RPMI8226 (cell line): ENCODE measurements around the gene CACNA1S.

ENCODE experiments used
- DNase-seq: peaks from one replicate; pipeline ENCODE4 v3.0.0-alpha.2; 2015

The CACNA1S gene

DNA sequence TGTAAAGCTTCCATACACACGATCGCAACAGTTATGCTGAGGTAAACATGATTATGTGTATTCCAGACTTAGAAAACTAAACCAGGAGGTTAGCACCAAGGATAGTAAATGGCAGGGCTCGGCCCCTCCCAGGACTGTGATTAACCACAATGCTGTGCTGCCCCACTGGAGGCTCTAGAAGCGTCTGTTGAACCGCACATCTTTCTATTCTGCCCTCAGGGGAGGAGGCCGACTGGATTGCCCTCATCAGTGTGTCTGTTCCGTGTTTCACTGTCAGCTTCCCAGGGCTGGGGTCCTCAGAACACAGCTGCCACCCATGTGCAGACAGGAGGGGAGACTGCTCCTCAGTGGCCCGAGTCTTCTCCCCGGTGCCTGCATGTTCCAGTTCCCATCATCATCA, 27.5 kb upstream of the CACNA1S start:
- no peak for DNase-seq

DNA sequence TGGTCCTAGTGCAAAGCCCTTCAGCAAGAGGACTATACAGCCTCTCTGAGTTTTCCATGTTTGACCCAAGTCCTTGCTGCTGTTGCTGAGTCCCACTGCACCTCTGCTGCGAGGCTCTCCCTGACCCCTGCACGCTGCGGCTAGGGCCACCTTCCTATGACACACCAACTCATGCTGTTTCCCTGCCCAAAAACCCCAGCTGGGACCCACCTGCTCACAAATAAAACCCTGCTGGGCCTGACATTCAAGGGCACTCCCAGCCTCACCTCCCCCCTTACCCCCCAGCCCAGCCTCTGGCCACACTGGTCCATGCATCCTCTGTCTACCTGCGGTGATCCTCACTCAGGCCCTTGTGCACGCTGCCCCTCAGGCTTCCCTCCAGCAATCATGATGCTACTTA, 27.1 kb upstream of the CACNA1S start:
- DNase-seq = no peak

DNA sequence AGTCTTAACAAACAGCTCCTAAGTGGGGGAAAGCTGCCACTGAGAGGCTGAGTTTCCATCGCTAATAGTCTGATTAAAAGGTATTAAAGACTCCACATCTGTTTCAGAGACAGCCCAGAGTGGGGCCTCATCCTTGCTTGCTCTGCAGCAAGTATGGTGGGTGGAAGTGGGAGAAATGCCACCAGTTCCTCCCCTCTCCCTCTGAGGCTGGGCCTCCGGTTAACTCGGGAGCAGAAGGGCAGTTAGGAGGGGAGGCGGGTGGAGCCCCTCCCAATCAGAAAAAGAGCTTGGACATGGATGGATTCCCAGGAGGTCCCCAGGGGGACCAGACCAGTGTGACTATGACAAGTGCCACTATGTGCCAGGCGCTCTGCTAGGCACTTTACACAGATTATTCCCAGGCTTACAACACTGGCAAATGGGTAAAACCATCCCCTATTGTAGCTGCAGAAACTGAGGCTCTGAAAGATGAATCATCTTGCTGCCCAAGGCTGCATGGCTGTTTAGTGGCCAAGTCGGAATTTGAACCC, 26.1 kb upstream of the CACNA1S start:
- no peak for DNase-seq

DNA sequence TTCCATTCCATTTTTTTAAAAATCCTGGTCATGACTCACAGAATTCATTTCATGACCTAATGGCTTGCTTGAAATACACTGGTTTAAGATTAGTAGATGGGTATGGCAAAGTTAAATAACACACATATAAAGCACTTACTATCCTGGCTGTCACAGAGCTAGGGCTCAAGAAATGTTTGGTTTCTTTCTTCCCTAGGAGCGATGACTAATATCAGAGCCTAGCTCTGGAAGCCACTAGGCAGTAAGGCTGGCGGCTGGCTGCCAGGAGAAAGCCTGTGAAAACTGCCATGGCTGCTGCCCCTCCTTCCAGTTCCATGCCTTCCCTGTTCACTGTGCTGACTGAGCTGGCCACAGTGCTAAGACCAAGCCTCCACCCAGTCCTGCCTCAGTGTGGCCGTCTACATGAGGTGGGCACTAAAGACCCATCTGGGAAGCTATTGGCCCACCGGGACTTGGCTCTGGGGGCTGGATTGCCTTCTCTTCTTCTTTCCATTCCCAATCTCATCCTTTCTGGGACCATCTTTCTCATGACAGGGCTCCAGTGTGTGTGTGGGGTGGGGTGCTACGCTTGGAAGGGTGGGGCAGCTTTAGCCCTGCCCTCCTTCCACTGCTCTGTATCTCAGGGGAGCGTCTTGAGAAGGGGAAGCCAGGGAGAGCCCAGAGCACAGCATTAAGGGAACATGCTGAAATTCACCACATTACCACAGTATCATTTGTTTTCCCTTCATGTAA, 25.5 kb upstream of the CACNA1S start:
- DNase-seq = no peak

DNA sequence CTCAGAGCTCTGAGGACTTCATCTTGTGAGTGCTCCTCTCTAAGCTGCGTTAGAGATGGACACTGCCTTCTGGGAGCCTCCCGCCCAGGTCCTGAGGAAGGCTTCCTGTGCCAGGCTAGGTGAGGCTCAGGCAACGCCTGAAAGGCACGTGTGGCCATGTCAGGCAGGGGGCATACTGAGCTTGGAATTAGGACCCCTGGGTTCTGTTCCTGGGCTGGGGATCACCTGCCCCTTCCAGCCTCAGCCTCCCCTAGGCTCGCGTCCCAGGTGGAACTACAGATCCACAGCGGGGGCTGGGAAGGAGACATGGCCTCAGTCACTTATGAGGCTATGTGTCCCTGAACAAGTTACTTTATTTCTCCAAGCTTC, 24.8 kb upstream of the CACNA1S start:
- no peak for DNase-seq

DNA sequence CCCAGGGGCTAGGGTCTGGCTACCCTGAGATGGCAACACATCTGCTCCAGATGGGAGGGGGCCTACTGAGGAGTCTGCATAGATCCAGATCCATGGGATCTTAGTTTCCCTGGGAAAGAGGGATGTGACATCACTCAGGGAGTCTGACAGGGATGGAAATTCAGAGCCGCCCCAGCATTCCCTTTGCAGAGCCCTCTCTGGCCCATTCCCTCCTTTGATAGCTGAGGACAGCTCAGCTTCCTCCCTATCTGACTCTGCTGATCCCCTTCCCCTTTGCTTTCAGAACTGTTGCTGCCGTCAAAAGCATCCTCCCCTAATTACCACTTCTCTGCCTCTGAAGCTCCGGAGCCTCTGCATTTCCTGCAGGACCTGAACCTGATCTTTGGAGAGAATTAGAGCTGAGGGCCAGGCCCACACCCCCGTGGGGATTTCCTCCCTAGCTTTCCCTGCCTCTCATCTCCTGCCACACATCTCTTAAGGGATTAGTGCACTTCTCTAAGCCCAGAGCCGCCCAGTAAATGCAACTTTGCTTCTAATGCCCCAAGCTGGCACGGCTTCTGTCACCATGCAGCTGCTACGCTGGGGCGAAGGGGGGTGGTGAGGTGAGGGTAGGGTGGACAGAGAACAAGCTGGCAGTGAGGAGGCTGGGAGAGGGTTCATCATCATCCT, 24.3 kb upstream of the CACNA1S start:
- DNase-seq = no peak

DNA sequence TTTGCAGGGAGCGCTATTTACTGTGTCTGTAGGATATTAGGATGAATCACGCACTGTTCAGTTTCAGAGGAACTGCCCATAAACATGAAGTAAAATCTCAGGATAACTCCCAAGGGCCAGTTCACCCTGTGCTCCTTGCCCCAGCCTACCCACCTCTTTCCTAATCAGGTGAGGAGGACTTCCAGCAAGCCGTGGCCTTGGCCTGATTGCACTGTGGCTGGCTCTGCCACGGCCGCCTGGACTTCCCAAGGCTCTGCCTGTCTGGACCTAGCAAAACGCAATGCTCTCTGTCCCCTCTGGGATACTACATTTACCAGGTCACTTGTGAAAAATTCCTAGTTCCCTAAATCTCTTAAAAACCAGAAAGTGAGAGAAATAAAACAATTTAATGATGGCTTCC, 22.2 kb upstream of the CACNA1S start:
- no peak for DNase-seq

DNA sequence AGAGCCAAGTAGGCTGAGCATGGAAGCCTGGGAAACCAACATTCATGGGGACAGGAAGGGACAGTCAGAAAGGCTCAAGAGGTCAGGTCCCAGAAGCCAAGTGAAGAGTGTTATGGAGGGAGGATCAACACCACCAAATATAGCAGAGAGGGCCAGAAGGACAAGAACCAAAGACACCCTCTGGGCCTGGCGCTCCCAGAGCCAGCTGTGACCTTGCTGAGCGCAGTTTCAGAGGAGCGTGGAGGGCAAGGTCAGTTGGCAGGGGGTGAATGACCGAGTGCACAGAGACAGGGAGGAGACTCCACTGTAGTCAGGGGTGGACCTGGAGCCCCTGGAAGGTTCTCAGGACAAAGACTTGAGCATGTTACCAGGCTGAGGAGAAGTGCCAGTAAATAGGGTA, 19.2 kb upstream of the CACNA1S start:
- no peak for DNase-seq

DNA sequence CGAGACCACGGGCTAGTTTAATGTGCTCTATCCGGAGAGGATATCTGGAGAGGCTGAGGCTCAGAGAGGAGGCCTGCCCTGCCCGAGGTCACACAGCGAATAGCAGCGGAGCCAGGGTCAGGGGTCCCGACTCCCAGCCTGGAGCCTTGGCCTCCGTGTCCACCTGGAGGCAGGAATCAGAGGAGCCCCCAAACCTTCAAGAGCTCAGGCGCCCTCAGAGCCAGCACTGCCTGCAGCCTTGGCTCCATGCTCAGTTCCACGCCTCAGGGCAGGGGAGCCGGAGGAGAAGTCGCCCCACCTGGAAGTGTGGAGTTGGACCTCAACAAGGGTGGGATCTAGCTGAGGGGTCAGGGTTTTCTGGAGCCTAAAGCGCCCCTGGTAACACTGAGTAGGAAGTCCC, 16.7 kb upstream of the CACNA1S start:
- no peak for DNase-seq

DNA sequence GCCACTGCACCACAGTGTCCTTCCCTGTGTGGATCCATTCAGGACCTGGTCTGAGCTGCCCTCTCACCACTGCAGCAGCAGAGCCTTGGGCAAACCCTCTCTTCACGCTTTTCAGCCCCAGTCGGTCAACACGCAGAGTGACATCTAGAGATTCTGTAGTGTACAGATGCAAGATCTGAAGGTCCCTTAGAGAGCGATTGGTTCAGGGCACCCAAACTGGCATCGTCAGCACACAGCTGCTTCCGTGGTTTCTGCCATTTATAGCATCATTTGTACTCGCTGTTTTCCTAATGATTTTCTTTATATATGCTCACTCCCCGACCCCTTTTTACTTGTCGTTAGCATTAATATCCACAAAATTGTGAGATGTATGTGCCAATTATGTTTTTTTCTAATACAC, 16.2 kb upstream of the CACNA1S start:
- DNase-seq = peak; percentile 79

DNA sequence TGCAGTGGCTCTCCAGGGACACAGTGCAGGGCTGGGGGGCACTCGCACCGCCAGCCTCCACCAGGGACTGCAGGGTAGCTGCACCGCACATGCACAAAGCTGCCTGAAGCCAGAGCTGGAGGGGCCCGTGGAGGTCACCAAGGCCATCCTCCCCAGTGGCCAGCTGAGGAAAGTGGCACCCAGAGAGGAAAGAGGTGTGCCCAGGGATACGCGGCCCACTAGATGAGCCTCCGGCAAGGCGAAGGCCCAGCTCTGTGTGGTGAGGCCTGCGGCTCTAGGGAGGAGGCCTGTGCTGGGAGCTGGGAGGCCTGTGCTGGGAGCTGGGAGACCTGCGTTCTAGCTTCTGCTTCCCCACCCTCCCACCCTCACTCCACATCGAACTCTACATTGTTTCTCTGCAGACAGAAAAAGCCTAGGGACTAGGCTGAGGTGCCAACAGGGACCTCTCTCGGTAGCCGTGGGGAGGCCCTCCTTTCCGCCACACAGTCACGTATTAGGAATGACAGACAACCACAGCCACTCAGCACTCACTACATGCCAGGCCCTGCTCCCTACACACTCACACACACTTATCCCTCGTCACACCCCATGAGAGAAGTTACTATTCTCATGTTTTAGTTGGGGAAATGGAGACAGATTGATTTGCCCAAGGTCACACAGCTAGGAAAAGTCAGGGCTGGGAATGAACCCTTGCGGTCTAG, 15.7 kb upstream of the CACNA1S start:
- DNase-seq = no peak

DNA sequence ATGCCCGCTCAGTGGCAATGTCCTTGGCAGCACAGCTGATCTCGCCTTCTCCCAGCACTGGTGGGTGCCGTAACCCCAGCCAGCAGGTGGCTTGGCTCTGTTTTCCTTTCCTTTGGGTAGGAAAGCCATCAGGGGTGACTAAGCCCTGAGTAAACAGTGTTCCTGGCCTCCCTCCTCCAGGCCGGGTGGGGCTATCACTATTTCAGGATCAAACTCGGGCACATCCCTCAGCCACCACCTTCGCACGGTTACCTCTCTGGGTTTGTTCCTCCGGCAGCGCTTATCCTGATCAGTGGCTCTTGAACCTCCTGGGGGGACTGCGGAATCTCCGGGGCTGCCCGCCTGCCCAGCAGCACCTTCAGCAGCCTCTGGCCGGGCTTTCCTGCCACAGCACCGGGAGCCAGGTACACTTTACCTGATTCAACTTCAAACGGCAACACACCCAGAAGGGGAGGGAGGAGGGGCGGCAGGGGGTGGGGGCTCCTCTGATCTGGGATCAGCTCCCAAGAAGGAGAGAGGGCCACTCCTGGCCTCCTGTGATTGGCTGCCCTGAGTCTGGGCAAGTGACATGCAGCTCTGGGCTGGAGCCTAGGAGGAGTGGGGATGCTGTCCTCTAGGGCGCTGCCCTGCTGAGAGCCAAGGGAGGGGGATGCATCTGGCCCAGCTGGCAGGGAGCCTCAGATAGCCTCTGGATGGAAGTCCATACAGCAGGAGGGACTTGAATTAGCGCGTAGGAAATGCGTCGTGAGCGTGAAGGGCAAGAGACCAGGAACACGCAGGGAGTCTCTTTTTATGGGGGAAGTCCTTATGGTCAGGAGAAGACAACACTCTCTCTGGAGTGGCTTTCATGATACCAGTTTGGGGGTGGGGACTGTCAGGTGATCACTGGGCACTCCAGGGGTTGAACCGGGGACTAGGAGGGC, 14.9 kb upstream of the CACNA1S start, which contains the start of gene ASCL5:
Gene ASCL5 (minus strand): TSS at position 353 of the 923 bp plus-strand sequence. CDS start 11,812 bp downstream, outside the sequence.
- no peak for DNase-seq

DNA sequence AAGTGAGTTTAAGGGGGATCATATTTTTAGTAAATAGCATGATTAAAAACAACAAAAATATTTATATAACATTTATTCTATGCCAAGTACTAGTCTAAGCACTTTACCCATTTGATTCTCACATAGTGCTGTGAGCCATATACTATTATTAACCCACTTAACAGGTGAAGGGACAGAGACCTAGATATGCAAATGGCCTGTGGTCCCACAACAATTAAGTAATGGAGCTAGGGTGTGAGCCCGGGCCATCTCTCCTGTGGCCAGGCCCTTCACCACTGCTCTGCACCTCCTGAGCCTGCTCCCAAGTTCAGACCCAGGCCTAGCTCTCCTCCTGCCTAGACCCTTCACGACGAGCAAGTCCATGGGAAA, 14.2 kb upstream of the CACNA1S start:
- no peak for DNase-seq

DNA sequence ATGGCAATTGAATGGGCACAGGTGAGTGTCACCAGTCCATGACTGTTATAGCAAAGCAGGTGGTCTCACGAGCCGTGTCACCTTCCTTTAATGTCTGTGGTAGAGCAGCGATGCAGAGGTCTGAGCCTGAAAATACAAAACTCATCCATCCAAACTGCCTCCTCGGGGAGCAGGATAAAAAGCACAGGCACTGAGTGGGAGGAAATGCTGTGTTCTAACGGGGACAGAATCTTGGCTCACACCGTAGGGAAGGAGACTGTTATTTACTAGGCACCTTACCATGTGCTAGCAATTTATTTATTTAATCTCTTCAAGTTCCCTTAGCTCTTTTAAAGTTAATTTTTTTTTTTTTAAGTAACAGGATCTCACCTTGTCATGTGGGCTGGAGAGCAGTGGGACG, 13.6 kb upstream of the CACNA1S start:
- DNase-seq = no peak

DNA sequence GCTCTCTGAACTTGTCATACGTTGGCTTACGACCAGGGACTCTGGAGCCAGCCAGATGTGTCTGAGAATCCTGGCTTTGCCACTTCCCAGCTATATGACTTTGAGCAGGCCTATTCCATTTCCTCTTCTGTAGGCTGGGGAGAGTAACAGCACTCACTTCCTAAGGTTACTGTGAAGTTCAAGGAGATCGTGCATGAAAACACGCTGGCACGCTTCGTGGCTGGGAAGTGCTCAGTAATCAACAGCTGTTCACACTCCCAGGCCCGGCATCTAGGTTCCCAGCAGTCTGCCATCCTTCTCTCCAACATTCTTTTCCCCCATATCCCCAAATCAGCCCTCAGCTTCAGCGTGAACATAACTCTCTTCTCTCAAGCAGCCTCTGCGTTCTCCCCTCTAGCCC, 12.8 kb upstream of the CACNA1S start:
- DNase-seq = no peak

DNA sequence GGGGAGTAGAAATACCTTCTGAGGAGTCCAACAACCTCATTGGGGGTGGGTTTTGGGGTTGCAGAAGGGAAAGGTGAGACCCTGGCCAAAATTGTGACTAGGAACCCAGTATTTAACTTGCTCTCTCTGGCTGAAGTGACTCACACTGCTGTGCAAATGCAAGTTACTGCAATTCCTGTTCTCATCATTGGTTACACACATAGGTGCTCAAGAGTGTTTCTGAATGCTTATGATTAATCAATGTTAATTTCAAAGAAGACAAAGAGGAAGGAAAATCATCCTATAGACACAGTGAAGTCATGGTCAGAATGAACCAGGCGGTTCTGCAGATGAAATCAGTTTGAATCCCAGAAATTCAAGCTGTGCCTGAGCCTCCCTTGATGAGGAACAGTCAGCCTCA, 11.6 kb upstream of the CACNA1S start:
- DNase-seq = no peak

DNA sequence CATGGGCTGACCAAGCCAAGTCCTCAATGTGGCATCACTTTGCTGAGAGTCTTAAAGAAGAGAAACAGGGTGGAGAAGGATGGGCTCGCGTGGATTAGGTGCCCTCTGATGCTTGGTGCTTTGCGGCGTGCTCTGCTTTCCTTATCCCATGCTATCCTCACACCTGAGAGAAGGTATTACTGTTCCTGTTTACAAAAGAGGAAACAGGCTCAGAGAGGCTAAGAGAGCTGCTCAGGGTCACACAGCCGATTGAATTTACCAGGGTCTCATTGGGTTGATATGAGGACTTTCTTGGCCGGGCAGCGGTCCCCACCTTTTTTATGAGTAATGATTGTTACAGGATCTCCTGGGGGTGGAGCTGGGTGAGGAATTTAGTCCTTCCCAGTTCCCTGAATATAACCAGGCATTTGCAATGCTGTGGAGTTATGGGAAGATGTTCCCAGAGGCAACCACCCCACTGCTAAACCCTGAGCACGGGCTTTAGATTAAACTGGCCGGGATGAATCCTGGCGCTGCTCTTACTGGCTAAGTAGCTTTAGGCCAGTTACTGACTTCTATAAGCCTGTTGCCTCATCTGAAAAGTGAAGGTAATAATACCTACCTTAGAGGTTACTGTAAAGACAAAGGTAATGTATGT, 10.2 kb upstream of the CACNA1S start:
- DNase-seq = no peak

DNA sequence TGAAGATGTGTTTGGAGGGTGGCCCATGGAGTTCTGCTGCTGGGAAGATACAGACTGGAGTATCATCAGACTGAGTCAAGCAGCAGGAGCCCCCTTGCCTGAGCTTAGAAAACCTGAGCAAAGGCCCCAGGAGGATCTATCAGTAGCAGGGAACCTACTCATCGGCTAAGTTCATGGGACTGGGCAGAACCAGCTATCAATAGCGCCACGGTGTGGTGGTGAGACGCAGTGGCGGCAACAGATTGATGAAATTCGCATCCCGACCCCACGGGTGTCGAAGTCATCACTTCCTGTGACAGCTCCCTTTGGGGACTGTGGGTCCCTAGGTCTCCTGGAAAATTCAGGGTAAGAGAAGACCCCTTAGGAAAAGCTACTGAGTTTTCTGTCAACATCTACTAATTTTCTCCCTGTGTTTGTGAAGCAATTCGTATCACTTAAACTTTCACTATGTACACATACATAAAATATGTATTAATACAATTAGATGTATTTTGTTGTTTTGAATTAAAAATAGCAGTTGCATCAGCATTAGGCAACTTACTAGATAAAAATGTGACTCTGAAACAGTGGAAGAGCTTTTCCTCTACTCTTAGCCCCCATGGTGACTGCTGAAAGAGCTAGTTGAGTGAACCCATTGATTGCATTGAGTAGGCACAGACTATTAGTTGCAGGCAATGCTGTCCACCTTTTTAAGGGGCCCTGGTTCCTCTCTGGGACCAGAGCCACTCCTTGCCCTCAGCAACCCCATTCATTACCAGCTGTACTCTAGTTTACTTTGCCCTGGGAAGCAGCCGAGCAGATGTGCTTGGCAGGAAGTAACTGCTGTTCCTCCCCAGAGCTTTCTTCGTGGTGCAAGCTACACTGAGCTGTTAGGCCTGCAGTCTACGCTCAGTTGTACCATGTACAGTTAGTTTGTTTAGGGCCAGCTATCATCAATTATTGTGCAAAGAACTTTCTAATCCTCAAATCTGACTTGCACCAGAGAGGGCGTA, 7.3 kb upstream of the CACNA1S start:
- DNase-seq = peak; percentile 73

DNA sequence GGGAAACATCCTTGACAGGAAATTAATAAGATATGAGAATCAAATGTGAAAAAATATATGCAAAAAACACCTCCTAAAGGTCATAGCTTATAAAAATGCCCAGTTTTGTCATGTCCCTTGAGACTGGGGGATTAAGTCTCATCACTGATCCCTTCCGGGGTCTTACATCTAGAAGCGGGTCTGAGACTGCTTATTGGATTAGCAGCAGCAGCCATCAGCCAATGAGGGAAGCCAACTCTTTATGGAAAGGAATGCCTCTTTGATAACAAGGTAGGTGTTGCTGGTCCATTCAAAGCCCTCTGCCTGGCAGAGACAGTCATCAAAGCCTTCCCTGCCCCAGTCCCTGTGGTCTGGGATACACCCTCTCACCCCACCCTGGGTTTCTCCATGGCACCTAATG, 3.9 kb upstream of the CACNA1S start:
- DNase-seq = no peak

DNA sequence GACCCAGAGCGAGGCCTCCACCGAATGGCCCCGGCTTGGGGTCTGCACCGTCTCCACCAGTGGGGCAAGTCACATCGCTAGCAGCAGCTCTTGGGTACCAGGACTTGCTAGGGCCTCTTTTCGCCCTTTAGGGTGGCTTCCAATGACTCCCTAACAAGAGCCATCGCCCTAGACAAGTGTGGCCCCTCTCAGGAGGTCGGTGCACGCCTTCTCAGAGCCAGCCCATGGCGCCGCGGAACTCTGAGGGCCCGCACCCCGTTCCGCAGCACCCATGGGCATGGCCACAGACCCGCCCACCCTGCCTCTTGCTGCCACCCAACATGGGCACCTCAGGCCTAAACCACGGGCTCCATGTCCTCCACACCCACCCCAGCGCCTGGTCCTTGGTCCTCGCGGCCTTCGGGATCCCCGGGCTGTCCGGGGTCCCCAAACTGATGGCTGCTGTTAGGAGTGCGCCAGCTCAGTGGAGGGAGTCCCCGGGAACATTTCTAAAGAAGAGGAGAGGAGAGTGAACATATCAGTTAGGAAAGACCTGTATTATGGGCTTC, 3.2 kb upstream of the CACNA1S start:
- no peak for DNase-seq
